ENCODE data around the gene RFTN1.

GRCh38 chr3:16482770-16483531, 30.5 kb downstream of the RFTN1 start:
- TF ChIP-seq CTCF (IDR thresholded peaks at IDR 0.05) (no peak), EZH2phosphoT487 (IDR thresholded peaks at IDR 0.05) (no peak), EZH2 (IDR thresholded peaks at IDR 0.05) (no peak)
